B cell (primary cell): Measurements from ENCODE around the gene ALDOB. TPM values are rescaled to one million over a fixed set of nuclear protein-coding genes. Genes with fewer than 3 reads are reported as not detected.

Source experiments
- ATAC-seq: fragments of 200-7000 bp; cut with Tn5 transposase; one replicate; pipeline ENCODE4 v1.10.0; 2021; ENCODE audit warnings: low read depth, mild to moderate bottlenecking, moderate number of reproducible peaks, moderate library complexity
- CTCF ChIA-PET: fragments of 350-600 bp; sonication (Branson Sonifier 250); formaldehyde crosslinking; loops from one replicate; lab custom pipeline; 2021; ENCODE audit warnings: antibody characterized with exemption, inconsistent platforms; lab: Charles Lee
- POLR2A ChIA-PET: fragments of 350-600 bp; sonication (Branson Sonifier 250); formaldehyde crosslinking; loops from one replicate; lab custom pipeline; 2021; ENCODE audit warnings: antibody characterized with exemption; lab: Charles Lee
- DNase-seq: peaks from one replicate; pipeline ENCODE4 v3.0.0; 2013
- H2AFZ ChIP-seq: 2 replicates; pipeline ENCODE4 v1.6.1; 2012; ENCODE audit warnings: mild to moderate bottlenecking, low read depth, low read length; ENCODE audit not compliant: insufficient read depth, poor library complexity, severe bottlenecking
- H3K27ac ChIP-seq, 2 donors: 1 replicate in 1 of 2; 2 replicates in 1 of 2; pipeline ENCODE4 v1.5.1; 2012 to 2013; ENCODE audit warnings: low read length in 2 of 2, mild to moderate bottlenecking in 2 of 2, moderate library complexity in 1 of 2
- H3K27me3 ChIP-seq, 4 experiments: fragments of 200-600 bp in 1 of 4; sonication (generic) in 1 of 4; replicated peaks in 1 of 4; 1 replicate in 2 of 4; 2 replicates in 2 of 4; pipeline versions ENCODE4 v1.6.1 to v1.7.0; 2013 to 2016; ENCODE audit warnings: low read length in 3 of 4, mild to moderate bottlenecking in 2 of 4, mixed read lengths in 1 of 4, moderate library complexity in 1 of 4; ENCODE audit not compliant: insufficient read depth in 4 of 4, control insufficient read depth in 3 of 4; ENCODE audit errors: control extremely low read depth in 1 of 4
- H3K36me3 ChIP-seq, 2 experiments: replicated peaks in 1 of 2; 1 replicate in 1 of 2; 2 replicates in 1 of 2; pipeline versions ENCODE4 v1.6.1 to v1.7.1; 2013; ENCODE audit warnings: low read length in 1 of 2; ENCODE audit not compliant: insufficient read depth in 2 of 2, control insufficient read depth in 1 of 2; ENCODE audit errors: control extremely low read depth in 1 of 2, extremely low read depth in 1 of 2
- H3K4me1 ChIP-seq, 2 donors: fragments of 200-600 bp in 1 of 2; sonication (generic) in 1 of 2; 1 replicate in 1 of 2; 2 replicates in 1 of 2; pipeline versions ENCODE4 v1.5.1 to v1.6.1; 2013 to 2017; ENCODE audit warnings: low read length in 2 of 2; ENCODE audit not compliant: control insufficient read depth in 2 of 2, insufficient read depth in 2 of 2
- H3K4me2 ChIP-seq: replicated peaks from 2 replicates; pipeline ENCODE3; 2012; ENCODE audit warnings: mild to moderate bottlenecking, low read depth, low read length; ENCODE audit not compliant: poor library complexity, severe bottlenecking
- H3K4me3 ChIP-seq, 5 experiments: fragments of 200-600 bp in 1 of 5; sonication (generic) in 1 of 5; 1 replicate in 3 of 5; 2 replicates in 2 of 5; pipeline versions ENCODE4 v1.5.1 to v1.7.0; 2011 to 2016; ENCODE audit warnings: low read length in 4 of 5, mild to moderate bottlenecking in 4 of 5, low read depth in 2 of 5, control low read depth in 1 of 5, moderate library complexity in 1 of 5; ENCODE audit not compliant: insufficient read depth in 1 of 5; ENCODE audit errors: control extremely low read depth in 1 of 5, extremely low read depth in 1 of 5
- H3K79me2 ChIP-seq: fragments of 200-600 bp; sonication (generic); one replicate; pipeline ENCODE4 v1.6.0; 2016; ENCODE audit warnings: low read length; ENCODE audit not compliant: control insufficient read depth, insufficient read depth
- H3K9ac ChIP-seq: fragments of 200-600 bp; sonication (generic); 2 replicates; pipeline ENCODE4 v1.6.1; 2017; ENCODE audit warnings: mild to moderate bottlenecking, low read length, moderate library complexity
- H3K9me3 ChIP-seq, 3 donors: one replicate each; pipeline versions ENCODE4 v1.6.1 to v1.7.1; 2013; ENCODE audit warnings: low read length in 2 of 3; ENCODE audit not compliant: control insufficient read depth in 2 of 3, insufficient read depth in 1 of 3; ENCODE audit errors: control extremely low read depth in 1 of 3
- H4K20me1 ChIP-seq: 2 replicates; pipeline ENCODE4 v1.6.0; 2012; ENCODE audit warnings: mild to moderate bottlenecking, low read length; ENCODE audit not compliant: insufficient read depth, control insufficient read depth, poor library complexity, severe bottlenecking
- H3K27ac Mint-ChIP-seq: one replicate; pipeline ENCODE4 v1.8.0; 2021; ENCODE audit warnings: mixed read lengths
- H3K27me3 Mint-ChIP-seq: one replicate; pipeline ENCODE4 v1.8.0; 2021; ENCODE audit warnings: mixed read lengths
- H3K4me1 Mint-ChIP-seq: one replicate; pipeline ENCODE4 v1.8.0; 2021; ENCODE audit warnings: mixed read lengths
- H3K4me3 Mint-ChIP-seq: one replicate; pipeline ENCODE4 v1.8.0; 2021; ENCODE audit warnings: mixed read lengths
- H3K9me3 Mint-ChIP-seq: one replicate; pipeline ENCODE4 v1.8.0; 2022; ENCODE audit warnings: mixed read lengths; ENCODE audit not compliant: insufficient read depth
- CTCF ChIP-seq: fragments of 200-600 bp; IDR thresholded peaks from one replicate; pipeline ENCODE4 v1.8.0; 2022; ENCODE audit warnings: antibody characterized with exemption, mild to moderate bottlenecking
- EZH2 ChIP-seq: IDR thresholded peaks from 2 replicates; pipeline ENCODE4 v1.6.1; 2012; ENCODE audit warnings: borderline replicate concordance, low read depth, mild to moderate bottlenecking, moderate library complexity, low read length; ENCODE audit not compliant: insufficient read depth, poor library complexity, severe bottlenecking
- intact Hi-C: fragments of 100-400 bp; cut with micrococcal nuclease; formaldehyde crosslinking; loops from one replicate; pipeline ENCODE4 v1.10.0; 2022
- polyA plus RNA-seq: library from polyadenylated mRNA; depleted of rRNA; stranded (reverse); fragments of >200 nt; gene quantifications from 2 replicates; pipeline ENCODE4 v1.2.3, GENCODE V29; 2012
- total RNA-seq, 2 donors: library from RNA; stranded (reverse); fragments of 120-200 nt in 1 of 2; gene quantifications; 1 replicate in 1 of 2; 2 replicates in 1 of 2; pipeline versions ENCODE4 v1.2.3 to v1.2.4, GENCODE V29; 2013 to 2022

Gene ALDOB
- total and polyA plus RNA-seq, 2 donors (not counting 1 experiment from before 2014, with no cell fraction given), result not detected

DNA sequence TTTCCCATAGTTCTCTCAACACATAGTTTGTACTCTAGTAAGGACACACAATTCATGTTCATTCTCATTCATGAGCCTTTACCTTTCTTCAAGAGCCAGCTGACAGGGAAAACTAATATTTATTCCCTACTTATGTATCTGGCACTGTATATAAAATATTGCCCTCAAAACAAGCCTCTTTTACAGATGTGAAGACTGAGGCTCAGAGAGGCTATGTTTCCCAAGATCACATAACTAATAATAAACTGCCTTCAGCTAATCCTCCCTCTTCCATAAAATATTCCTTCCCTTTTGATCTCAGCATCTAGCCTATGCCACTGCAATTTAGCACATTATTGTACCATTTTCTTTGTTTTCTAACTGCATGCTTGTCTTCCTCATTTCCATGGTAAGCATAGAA, 18.2 kb downstream of the ALDOB start:
- ChIA-PET CTCF (no interaction called here), POLR2A (no interaction called here)
- no peak overlapping the region for H3K4me3 Mint-ChIP-seq
- Histone ChIP-seq H3K27me3 (no peaks in the 10 kb centered on the region), H3K4me1 (no peaks in the 10 kb centered on the region), H3K9me3 (peaks cover 0 to 39% (median 2%) of the 10 kb centered on the region in 3 donors), H4K20me1 (no peaks in the 10 kb centered on the region), H2AFZ (no peak overlapping the region), H3K27ac (no peak overlapping the region), H3K36me3 (no peaks in the 10 kb centered on the region), H3K79me2 (no peaks in the 10 kb centered on the region), H3K4me3 (no peak overlapping the region), H3K4me2 (no peak overlapping the region), H3K9ac (no peak overlapping the region)
- no peaks in the 10 kb centered on the region for H3K27me3 Mint-ChIP-seq
- no peaks in the 10 kb centered on the region for H3K4me1 Mint-ChIP-seq
- ATAC-seq, result no peak
- intact Hi-C loops, result no loop called here
- TF ChIP-seq CTCF, result no peak
- no peak for TF ChIP-seq EZH2
- H3K9me3 Mint-ChIP-seq, result peaks cover 22% of the 10 kb centered on the region
- no peak overlapping the region for H3K27ac Mint-ChIP-seq
- no peak for DNase-seq

- Mint-ChIP-seq H3K27ac (no peak overlapping the region), H3K4me3 (no peak overlapping the region), H3K4me1 (no peaks in the 10 kb centered on the region), H3K9me3 (peaks cover 28% of the 10 kb centered on the region), H3K27me3 (no peaks in the 10 kb centered on the region)
- H3K27ac ChIP-seq, result no peak overlapping the region
- no peaks in the 10 kb centered on the region for H3K27me3 ChIP-seq
- POLR2A ChIA-PET, result no interaction called here
- H3K79me2 ChIP-seq, result no peaks in the 10 kb centered on the region
- no peak for TF ChIP-seq EZH2
- no peak overlapping the region for H3K4me3 ChIP-seq
- peaks cover under 1 to 51% (median 5%) of the 10 kb centered on the region in 3 donors for H3K9me3 ChIP-seq
- H4K20me1 ChIP-seq, result no peaks in the 10 kb centered on the region
- DNase-seq (no peak), ATAC-seq (no peak)
- H3K36me3 ChIP-seq, result no peaks in the 10 kb centered on the region
- no peak overlapping the region for H3K9ac ChIP-seq
- no peaks in the 10 kb centered on the region for H3K4me1 ChIP-seq
- no peak overlapping the region for H3K4me2 ChIP-seq
- CTCF ChIA-PET, result no interaction called here
- intact Hi-C loops, result no loop called here
- H2AFZ ChIP-seq, result no peak overlapping the region
Measured at GRCh38 chr9:101415578-101415977, 20.0 kb downstream of the ALDOB start.
